AG04449 (cell line): Measurements from ENCODE around the gene FKBP1A.

Experiments used
- CTCF ChIA-PET: fragments of 350-600 bp; formaldehyde crosslinking; extraction: SDS; loops from one replicate; lab custom pipeline; 2021; ENCODE audit warnings: antibody characterized with exemption; lab: Yijun Ruan, JAX
- POLR2A ChIA-PET: fragments of 400-600, 350-600 bp; formaldehyde crosslinking; extraction: SDS; loops from one replicate; lab custom pipeline; 2020; ENCODE audit warnings: antibody characterized with exemption, inconsistent platforms; lab: Yijun Ruan, JAX
- DNase-seq: peaks from one replicate; pipeline ENCODE4 v3.0.0-alpha.2; 2010; ENCODE audit warnings: low read depth, low spot score
- H3K4me3 ChIP-seq: 2 replicates; pipeline ENCODE4 v1.5.1; 2011; ENCODE audit warnings: low read depth, mild to moderate bottlenecking, control low read depth, low read length
- TF ChIP-seq, protein P1 (sequence below): IDR thresholded peaks from one replicate; pipeline ENCODE4 v1.5.1; 2011; ENCODE audit warnings: mild to moderate bottlenecking, moderate library complexity, low read length, control low read depth, inconsistent platforms; ENCODE audit not compliant: insufficient read depth; ENCODE audit errors: missing control alignments

FKBP1A gene

DNA sequence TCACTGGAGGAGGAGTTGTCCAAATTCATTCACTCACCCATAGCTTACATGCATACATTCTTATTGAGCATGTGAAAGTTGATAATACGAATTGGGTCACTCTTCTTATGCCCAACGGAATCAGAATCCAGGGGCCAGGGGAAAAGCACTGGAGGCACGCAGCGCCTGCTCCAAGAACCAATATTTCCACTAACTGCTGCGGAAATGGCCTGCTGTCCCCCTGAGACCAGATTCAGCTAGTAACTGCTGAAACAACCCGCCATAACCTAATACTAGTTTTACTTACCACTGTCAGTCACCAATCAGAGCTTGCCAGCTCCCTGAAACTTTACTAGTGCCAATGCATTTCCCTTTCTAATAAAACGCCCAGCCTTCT, 641 bp upstream of the FKBP1A start:
- no peak for DNase-seq
- CTCF ChIA-PET: no interaction called here
- peak overlapping the region; percentile 90 for H3K4me3 ChIP-seq
- TF ChIP-seq, protein P1, sequence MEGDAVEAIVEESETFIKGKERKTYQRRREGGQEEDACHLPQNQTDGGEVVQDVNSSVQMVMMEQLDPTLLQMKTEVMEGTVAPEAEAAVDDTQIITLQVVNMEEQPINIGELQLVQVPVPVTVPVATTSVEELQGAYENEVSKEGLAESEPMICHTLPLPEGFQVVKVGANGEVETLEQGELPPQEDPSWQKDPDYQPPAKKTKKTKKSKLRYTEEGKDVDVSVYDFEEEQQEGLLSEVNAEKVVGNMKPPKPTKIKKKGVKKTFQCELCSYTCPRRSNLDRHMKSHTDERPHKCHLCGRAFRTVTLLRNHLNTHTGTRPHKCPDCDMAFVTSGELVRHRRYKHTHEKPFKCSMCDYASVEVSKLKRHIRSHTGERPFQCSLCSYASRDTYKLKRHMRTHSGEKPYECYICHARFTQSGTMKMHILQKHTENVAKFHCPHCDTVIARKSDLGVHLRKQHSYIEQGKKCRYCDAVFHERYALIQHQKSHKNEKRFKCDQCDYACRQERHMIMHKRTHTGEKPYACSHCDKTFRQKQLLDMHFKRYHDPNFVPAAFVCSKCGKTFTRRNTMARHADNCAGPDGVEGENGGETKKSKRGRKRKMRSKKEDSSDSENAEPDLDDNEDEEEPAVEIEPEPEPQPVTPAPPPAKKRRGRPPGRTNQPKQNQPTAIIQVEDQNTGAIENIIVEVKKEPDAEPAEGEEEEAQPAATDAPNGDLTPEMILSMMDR: no peak
- POLR2A ChIA-PET: interaction anchor here (0.6 to 1.0 kb wide), 3 partner anchors 10 to 52 kb away, joined by 3 to 4 read pairs (median 4); no protein-coding TSS in a partner anchor

DNA sequence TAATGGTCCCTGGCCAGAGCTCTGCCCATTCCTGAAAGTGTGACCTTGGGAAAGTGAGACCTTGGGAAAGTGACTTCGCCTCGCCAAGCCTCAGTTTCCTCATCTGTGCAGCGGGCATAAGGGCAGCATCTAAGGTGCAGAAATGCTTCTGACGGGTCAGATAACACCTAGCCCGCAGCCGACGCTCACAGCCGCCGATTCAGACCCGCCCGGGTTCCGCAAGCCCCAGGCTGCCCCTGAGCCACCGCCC, 486 bp downstream of the FKBP1A start:
- ChIA-PET CTCF (interaction anchor here (1.0 to 2.2 kb wide), 7 partner anchors 10 to 75 kb away, joined by 3 to 11 read pairs (median 4); no protein-coding TSS in a partner anchor), POLR2A (interaction anchor here (0.6 to 1.0 kb wide), 2 partner anchors 19 to 67 kb away, joined by 3 read pairs; no protein-coding TSS in a partner anchor)
- DNase-seq: no peak
- H3K4me3 ChIP-seq: peak overlapping the region; percentile 90
- TF ChIP-seq, protein P1: no peak

DNA sequence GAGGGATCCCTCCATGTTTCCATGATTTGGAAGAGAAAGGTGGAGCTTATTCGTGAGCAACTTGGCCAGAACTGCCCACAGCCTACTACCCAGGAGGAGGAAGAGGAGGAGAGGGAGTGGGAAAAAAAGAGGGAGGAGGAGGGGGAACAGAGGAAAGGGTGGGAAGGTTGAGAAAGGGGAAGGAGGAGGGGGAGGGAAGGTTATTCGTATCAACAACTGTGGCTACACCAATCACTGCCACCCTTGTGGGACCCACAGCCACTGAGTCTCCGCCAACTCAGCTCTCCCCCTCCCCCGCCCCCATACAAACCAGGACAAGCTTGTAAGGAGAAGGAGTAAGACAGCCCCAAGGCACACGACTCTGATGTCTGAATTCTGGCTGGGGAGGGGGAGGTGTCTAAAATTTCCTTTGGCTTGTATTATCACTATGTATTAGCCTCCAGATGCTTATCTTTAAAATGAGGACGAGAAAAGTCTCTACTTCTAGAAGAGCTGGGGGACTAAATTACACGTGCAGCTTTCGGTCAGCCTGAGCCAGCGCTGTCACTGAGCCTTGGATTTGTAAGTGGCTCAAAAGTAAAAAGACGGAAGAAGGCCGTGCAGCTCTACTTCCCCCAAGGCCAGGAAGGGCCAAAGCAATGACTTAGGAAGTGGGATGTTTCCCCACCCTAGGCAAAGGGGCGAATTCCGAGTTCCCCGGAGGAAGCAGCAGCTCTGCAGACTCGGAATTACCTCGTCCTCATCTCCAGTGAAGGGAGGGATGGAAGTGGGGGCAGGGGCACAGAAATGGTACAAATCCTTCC, 1.0 kb downstream of the FKBP1A start:
- POLR2A ChIA-PET: interaction anchor here (0.6 to 1.0 kb wide), 2 partner anchors 19 to 66 kb away, joined by 3 read pairs; no protein-coding TSS in a partner anchor
- no peak for DNase-seq
- CTCF ChIA-PET: interaction anchor here (0.8 to 2.2 kb wide), 11 partner anchors 10 to 113 kb away, joined by 3 to 11 read pairs (median 4); no protein-coding TSS in a partner anchor
- TF ChIP-seq, protein P1: no peak
- H3K4me3 ChIP-seq: peak overlapping the region; percentile 90

- TF ChIP-seq, protein P1: no peak
- H3K4me3 ChIP-seq: peak overlapping the region; percentile 90
- ChIA-PET CTCF (interaction anchor here (0.8 to 2.2 kb wide), 8 partner anchors 9 to 114 kb away, joined by 3 to 11 read pairs (median 5); no protein-coding TSS in a partner anchor), POLR2A (no interaction called here)
- no peak for DNase-seq
These were observed 2.1 kb downstream of the FKBP1A start for GRCh38 chr20:1390581-1391403.

- ChIA-PET POLR2A (no interaction called here), CTCF (interaction anchor here (1.4 kb wide), 1 partner anchor 10 kb away, joined by 7 read pairs; no protein-coding TSS in a partner anchor)
- no peak for DNase-seq
- no peak overlapping the region; the same call in 1 of the 2 replicates for H3K4me3 ChIP-seq
- TF ChIP-seq, protein P1: no peak
These were observed 2.9 kb downstream of the FKBP1A start for GRCh38 chr20:1389703-1390580.
